Measurements from ENCODE around the gene ANKFN1. TPM values are rescaled to one million over a fixed set of nuclear protein-coding genes. Genes with fewer than 3 reads are reported as not detected.
"Not testable (repeated sequence)": the region's sequence is repeated elsewhere in the genome, so short reads cannot be mapped to it uniquely, and the experiment has no call there.

ANKFN1 gene
- total RNA-seq, 2 donors from 2014 or later = 0.37 to 1.2 TPM

GRCh38 chr17:56392321-56392720 is 239.0 kb downstream of the ANKFN1 start:
- DNase-seq = no peak
- no peak for ATAC-seq
- intact Hi-C loops (cut with DNase I, micrococcal nuclease) = no loop called here

- ATAC-seq (no peak), DNase-seq (no peak)
- intact Hi-C loops (cut with DNase I, micrococcal nuclease) = no loop called here
Observed at GRCh38 chr17:56393156-56393555, 239.9 kb downstream of the ANKFN1 start.

- no peak for DNase-seq
- intact Hi-C loops (cut with DNase I, micrococcal nuclease) = no loop called here
- no peak for ATAC-seq
Observed at GRCh38 chr17:56395787-56396186, 242.5 kb downstream of the ANKFN1 start.

GRCh38 chr17:56407086-56407485 is 253.8 kb downstream of the ANKFN1 start:
- intact Hi-C loops (cut with DNase I, micrococcal nuclease) = no loop called here
- DNase-seq (no peak), ATAC-seq (no peak)

GRCh38 chr17:56412356-56412755 is 259.1 kb downstream of the ANKFN1 start:
- ATAC-seq; DNase-seq; intact Hi-C loops (cut with DNase I, micrococcal nuclease): not testable (repeated sequence)

GRCh38 chr17:56416682-56417351 is 263.5 kb downstream of the ANKFN1 start:
- intact Hi-C loops (cut with DNase I, micrococcal nuclease) = no loop called here
- no peak for DNase-seq
- no peak for ATAC-seq

GRCh38 chr17:56424005-56424404 is 270.7 kb downstream of the ANKFN1 start:
- intact Hi-C loops (cut with DNase I, micrococcal nuclease) = no loop called here
- ATAC-seq (no peak), DNase-seq (no peak)

GRCh38 chr17:56424543-56425044 is 271.3 kb downstream of the ANKFN1 start:
- DNase-seq (no peak), ATAC-seq (no peak)
- intact Hi-C loops (cut with DNase I, micrococcal nuclease) = no loop called here

GRCh38 chr17:56425483-56425882 is 272.2 kb downstream of the ANKFN1 start:
- DNase-seq = no peak
- intact Hi-C loops (cut with DNase I, micrococcal nuclease) = no loop called here
- ATAC-seq = no peak

GRCh38 chr17:56426901-56427300 is 273.6 kb downstream of the ANKFN1 start:
- DNase-seq (no peak), ATAC-seq (no peak)
- intact Hi-C loops (cut with DNase I, micrococcal nuclease) = no loop called here

GRCh38 chr17:56431736-56432135 is 278.5 kb downstream of the ANKFN1 start:
- no peak for DNase-seq
- intact Hi-C loops (cut with DNase I, micrococcal nuclease) = no loop called here
- no peak for ATAC-seq

- ATAC-seq (no peak), DNase-seq (no peak)
- intact Hi-C loops (cut with DNase I, micrococcal nuclease) = no loop called here
Observed at GRCh38 chr17:56432443-56432842, 279.2 kb downstream of the ANKFN1 start.

GRCh38 chr17:56434610-56435009 is 281.3 kb downstream of the ANKFN1 start:
- intact Hi-C loops (cut with DNase I, micrococcal nuclease) = no loop called here

GRCh38 chr17:56436142-56436541 is 282.9 kb downstream of the ANKFN1 start:
- DNase-seq = no peak
- intact Hi-C loops (cut with DNase I, micrococcal nuclease) = no loop called here
- no peak for ATAC-seq

More at GRCh38 chr17:56434610-56435009, 281.3 kb downstream of the ANKFN1 start:
- DNase-seq = no peak
- no peak for ATAC-seq

GRCh38 chr17:56440419-56440818 is 287.1 kb downstream of the ANKFN1 start:
- no peak for DNase-seq
- intact Hi-C loops (cut with DNase I, micrococcal nuclease) = no loop called here
- ATAC-seq = no peak

GRCh38 chr17:56441308-56441707 is 288.0 kb downstream of the ANKFN1 start:
- ATAC-seq (no peak), DNase-seq (no peak)
- intact Hi-C loops (cut with DNase I, micrococcal nuclease) = no loop called here

GRCh38 chr17:56445692-56446411 is 292.6 kb downstream of the ANKFN1 start:
- intact Hi-C loops (cut with DNase I, micrococcal nuclease) = no loop called here
- ATAC-seq = no peak
- no peak for DNase-seq

GRCh38 chr17:56447171-56447570 is 293.9 kb downstream of the ANKFN1 start:
- ATAC-seq = no peak
- DNase-seq = no peak
- intact Hi-C loops (cut with DNase I, micrococcal nuclease) = no loop called here

- intact Hi-C loops (cut with DNase I, micrococcal nuclease) = no loop called here
- ATAC-seq = no peak
- no peak for DNase-seq
Observed at GRCh38 chr17:56448371-56448770, 295.1 kb downstream of the ANKFN1 start.

- no peak for ATAC-seq
- no peak for DNase-seq
- intact Hi-C loops (cut with DNase I, micrococcal nuclease) = no loop called here
Observed at GRCh38 chr17:56449176-56449575, 295.9 kb downstream of the ANKFN1 start.
